ENCODE data around the gene SOCS4. TPM values are rescaled to one million over a fixed set of nuclear protein-coding genes. Genes with fewer than 3 reads are reported as not detected.
A peak's percentile ranks its signal among the peaks of the same experiment; 100 is the strongest.
"Not testable (repeated sequence)": the region's sequence is repeated elsewhere in the genome, so short reads cannot be mapped to it uniquely, and the experiment has no call there.

SOCS4 gene, protein sequence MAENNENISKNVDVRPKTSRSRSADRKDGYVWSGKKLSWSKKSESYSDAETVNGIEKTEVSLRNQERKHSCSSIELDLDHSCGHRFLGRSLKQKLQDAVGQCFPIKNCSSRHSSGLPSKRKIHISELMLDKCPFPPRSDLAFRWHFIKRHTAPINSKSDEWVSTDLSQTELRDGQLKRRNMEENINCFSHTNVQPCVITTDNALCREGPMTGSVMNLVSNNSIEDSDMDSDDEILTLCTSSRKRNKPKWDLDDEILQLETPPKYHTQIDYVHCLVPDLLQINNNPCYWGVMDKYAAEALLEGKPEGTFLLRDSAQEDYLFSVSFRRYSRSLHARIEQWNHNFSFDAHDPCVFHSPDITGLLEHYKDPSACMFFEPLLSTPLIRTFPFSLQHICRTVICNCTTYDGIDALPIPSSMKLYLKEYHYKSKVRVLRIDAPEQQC
- polyA plus RNA-seq (ENCODE audit: insufficient read length in 3 of 3), result 10 to 100 TPM; 17.4 to 19.4 (median 19.1) TPM

DNA sequence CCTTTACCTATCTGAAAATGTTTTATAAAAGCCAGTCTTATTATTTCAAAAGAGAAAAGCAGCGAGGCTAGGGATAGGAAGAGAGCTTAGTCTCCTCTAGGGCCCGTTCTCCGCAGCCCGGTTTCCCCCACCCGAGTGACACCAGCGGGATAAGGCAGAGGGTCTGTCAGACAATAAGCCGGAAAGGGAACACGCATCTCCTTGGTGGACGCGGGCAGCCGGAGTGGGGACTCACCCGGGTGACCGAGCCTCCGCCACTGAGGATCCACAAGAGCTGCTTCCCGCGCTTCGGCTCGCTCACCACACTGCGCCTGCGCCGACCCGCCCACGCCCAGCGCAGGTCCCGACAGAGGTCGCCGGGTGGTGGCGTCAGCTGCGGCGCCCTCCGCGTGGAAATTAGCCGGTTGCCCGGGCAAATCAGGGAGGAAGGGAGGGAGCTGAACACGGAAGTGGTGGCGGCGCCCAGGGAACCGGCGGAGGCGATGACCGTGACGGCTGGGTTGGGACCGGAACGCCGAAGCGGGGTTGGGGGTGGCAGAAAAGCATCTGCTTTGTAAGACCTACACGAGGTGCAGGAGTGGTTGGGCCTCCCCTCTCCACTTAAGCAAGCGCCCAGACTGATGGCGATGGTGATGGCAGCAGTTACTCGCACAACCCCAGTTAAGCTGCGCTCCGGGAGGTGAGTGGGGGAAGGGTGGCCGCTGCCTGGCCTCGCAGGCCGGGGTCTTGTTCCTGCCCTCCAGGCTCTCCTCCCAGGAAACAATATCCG, at the start of gene SOCS4, which contains the start of gene WDHD1:
Gene SOCS4, plus strand, starts transcription at position 444 of the 769 bp plus-strand sequence. CDS start 15,806 bp downstream, outside the sequence.
Gene WDHD1, minus strand, starts transcription at position 307 of the 769 bp plus-strand sequence. CDS start 312 bp downstream, outside the sequence.
- DNase-seq (ENCODE audit: low read depth in 3 of 3, low spot score in 2 of 3), result peak; percentile 76 to 89 (median 84)

DNA sequence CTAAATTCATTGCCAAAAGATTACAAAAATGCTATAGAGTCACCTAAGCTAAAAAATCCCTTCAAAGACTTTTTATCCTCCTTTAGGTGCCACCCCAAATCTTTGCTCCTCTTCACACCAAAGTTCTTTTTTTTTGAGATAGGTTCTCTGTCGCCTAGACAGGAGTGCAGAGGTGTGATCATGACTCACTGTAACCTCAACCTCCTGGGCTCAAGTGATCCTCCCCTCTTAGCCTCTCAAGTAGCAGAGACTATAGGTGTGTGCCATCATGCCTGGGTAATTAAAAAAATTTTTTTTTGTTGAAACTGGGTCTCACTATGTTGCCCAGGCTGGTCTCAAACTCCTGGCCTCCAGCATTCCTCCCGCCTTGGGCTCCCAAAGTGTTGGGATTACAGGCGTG, 48.0 kb upstream of the SOCS4 start:
- no peak for DNase-seq (ENCODE audit: low read depth in 3 of 3, low spot score in 2 of 3)

DNA sequence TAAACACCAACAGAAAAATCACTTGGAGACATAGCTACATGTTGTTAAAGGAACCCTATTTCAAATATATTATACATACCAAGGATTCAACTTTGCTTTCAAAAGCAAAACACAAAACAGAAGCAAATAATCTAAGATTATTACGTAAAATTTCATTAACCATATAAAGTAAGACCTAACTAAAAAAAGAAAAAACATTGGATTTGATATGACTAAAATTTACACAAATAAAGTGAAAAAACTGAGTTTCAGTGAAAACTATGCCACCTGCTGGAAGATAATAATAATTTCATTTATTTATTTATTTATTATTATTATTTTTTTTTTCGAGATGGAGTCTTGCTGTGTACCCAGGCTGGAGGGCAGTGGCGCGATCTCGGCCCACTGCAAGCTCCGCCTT, 45.3 kb upstream of the SOCS4 start:
- no peak for DNase-seq (ENCODE audit: low read depth in 3 of 3, low spot score in 2 of 3)

DNA sequence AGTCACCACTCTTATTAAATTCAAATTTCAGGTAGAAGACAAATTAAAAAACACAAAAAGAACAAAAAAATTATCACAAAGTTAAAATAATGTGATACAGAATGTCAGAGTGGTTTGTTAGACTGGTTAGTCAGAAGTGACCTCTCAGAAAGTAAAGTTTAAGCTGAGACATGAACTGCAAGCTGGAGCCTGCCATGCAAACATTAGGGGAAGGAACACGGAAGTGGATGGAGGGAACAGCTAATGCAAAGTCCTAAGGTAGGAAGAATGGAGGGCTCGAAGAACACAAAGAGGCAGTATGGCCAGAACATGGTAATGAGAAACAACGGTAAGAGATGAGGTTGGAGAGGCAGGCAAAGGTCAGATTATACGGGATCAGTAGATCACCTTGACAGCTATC, 41.9 kb upstream of the SOCS4 start:
- no peak for DNase-seq (ENCODE audit: low read depth in 3 of 3, low spot score in 2 of 3)

DNA sequence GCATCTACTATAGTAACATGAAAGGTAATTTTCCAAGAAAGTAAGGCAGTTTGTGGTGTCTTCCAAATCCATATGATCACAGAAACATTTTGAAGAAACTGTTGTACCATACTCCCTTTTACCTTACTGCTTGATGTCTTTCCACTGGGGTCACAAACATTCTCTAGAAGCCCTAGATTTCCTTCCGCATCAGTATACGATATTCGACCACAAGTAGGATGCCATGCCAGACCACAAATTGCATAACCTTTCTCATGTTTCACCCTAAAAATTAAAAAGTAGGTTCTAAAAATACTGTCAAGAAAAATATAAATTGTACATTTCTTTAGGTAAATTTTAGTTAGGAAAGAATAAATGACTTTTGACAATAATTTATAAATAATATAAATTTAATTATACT, 26.7 kb upstream of the SOCS4 start:
- no peak for DNase-seq (ENCODE audit: low read depth in 3 of 3, low spot score in 2 of 3)

DNA sequence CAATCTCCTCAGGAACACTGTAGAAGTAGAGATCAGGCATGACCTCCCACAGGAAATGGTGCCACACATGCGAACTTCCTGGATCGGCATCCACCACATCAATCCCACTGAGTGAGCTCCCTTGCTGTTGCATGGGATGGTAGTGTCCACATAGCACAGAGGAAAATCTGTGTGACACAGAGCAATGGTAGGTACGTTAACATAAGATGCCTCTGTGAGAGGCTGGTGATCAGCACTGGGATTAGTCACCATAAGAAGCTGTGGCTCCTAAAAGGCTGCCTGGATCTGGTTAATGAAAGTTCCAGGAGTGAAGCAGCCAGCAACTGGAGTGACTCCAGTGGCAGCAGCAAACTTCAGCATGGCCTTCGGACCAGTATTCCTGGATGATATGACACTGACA, 22.0 kb upstream of the SOCS4 start:
- no peak for DNase-seq (ENCODE audit: low read depth in 3 of 3, low spot score in 2 of 3)

DNA sequence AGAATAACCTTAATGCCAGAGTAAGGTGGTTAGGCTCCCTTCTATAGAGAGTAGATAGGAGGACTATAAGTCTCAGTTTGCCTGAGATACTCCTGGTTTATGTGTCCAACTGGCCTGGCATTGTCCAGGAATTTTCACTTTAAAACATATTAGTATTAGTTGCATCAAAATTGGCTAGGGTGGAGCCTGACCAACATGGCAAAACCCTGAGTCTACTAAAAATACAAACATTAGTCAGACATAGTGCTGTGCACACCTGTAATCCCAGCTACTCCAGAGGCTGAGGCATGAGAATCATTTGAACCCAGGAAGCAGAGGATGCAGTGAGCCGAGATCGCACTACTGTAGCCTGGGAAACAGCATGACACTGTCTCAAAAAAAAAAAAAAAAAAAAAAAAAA, 12.0 kb upstream of the SOCS4 start:
- DNase-seq (ENCODE audit: low read depth in 3 of 3, low spot score in 2 of 3), result no peak

DNA sequence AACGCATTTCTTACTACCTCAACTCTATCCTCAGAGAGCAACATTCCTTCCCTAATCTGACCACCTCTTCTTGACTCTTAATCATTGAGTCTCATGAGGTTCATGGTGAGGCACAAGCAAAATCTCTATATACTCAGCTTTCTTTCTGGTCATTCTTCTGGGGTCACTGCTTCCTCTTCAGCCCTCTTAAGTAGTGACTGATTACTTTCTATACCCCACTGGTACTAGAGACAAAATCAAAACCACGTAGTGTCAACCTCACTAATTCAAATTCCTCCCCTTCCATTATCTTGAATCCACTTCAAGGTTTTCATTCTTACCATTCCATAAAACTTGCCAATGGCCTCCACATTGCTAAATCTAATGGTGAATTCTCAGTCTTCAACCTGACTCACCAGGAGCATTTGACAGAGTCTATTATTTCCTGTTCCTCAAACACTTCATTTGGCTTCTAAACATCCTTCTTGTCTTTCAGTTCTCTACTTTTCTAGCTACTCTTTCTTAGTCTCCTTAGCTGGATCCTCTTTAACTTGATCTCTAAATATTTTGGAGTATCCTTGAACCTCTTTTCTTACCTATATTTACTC, 7.0 kb upstream of the SOCS4 start:
- DNase-seq (ENCODE audit: low read depth in 3 of 3, low spot score in 2 of 3), result no peak

DNA sequence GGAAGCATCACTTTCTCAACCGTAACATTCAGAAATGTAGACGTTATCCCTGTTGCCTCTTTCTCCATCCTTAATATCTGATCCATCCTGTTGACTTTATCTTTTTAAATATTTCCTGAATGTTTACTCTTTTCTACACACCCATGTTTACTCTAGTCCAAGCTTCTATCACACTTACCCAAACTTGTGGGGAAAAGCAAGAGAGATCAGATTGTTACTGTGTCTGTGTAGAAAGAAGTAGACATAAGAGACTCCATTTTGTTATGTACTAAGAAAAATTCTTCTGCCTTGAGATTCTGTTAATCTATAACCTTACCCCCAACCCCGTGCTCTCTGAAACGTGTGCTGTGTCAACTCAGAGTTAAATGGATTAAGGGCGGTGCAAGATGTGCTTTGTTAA, 2.7 kb upstream of the SOCS4 start:
- not testable (repeated sequence) for DNase-seq (ENCODE audit: low read depth in 3 of 3, low spot score in 2 of 3)

DNA sequence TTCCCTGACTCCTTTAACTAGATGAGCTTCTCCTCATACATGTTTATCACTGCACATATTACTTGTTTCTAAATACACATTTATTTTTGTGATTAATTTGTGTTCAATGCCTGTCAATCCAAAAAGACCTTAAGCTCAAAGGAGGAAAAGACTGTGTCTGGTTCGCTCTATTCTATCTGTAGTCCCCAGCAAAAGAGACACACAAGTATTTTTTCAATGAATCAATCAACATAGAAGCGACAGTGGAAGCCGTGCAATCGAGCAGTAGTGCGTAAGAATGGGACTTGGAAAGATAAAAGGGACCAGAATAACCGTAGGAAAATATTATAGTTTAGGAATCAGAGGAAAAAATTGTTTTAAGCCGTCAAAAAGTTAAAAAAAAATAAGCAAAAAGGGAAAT, 1.1 kb upstream of the SOCS4 start:
- DNase-seq (ENCODE audit: low read depth in 3 of 3, low spot score in 2 of 3), result no peak

DNA sequence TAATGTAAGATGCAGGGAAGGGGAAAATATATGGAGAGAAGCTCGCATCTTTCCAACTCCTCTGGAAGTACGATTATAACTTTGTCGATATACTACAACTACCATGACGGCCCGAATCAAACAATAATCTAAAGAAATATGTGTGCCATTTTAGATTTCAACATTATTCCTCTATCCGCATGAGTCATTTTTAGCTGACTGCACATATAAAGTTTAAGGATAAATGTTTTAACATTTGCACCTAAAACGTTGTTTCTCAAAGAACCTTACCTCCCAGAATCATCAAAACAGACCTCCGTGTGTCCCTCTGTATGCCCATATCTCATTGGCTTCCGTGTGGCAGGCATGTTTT, 619 bp upstream of the SOCS4 start:
- DNase-seq (ENCODE audit: low read depth in 3 of 3, low spot score in 2 of 3), result no peak

DNA sequence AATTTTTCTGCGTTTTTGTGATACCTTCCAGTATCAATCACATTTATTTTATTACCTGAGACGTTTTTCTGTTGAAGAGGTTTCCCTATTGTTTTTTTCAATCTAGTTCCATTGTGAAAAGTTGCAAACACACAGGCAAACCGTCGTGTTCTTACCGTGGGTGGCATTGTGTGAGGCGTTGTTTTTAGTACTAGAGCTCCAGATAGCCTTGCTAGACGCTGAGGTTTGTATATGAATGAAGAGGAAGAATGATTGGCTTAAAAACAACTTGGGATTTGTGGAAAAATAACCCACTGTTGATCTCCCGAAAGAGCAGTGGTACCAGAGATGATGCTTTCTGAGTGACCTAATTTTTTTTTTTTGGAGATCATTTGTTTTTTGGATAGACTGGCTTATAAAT, 1.0 kb downstream of the SOCS4 start:
- DNase-seq (ENCODE audit: low read depth in 3 of 3, low spot score in 2 of 3), result no peak

DNA sequence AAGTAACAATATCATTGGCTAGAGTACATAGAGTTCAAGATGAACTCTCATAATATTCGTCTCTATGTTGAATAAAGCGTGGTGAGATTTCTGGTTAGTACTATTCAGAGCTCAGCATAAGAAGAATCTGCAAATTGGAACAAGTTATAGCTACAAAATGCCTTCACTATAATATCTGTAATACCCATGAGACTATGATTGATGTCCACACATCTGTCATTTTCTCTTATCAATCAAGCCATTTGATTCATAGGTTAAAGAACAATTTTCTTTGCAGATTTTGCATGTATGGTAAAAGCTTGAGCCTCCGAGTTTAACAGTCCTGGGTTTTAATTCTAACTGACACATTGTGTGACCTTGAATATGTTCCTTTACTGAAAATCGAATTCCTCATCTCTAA, 1.4 kb downstream of the SOCS4 start:
- no peak for DNase-seq (ENCODE audit: low read depth in 3 of 3, low spot score in 2 of 3)

DNA sequence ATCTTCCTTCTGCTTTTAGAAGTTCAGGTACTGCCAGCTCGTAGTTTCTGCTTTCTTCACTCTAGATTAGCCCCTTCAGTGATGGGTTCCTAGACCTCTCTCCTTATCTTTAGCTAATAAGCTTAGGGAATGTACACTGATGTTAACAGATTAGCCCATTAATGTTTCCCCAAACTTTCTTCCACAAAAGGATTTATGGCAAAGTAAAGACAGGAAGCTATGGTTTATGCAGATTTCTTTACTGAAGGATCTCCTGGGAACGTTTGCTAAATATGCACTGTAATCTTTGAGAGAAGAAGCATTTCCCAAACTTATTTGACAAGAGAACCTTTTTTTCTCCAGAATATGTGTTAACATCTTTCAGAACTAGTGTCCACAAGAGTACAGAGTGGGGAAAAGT, 4.2 kb downstream of the SOCS4 start:
- DNase-seq (ENCODE audit: low read depth in 3 of 3, low spot score in 2 of 3), result no peak

DNA sequence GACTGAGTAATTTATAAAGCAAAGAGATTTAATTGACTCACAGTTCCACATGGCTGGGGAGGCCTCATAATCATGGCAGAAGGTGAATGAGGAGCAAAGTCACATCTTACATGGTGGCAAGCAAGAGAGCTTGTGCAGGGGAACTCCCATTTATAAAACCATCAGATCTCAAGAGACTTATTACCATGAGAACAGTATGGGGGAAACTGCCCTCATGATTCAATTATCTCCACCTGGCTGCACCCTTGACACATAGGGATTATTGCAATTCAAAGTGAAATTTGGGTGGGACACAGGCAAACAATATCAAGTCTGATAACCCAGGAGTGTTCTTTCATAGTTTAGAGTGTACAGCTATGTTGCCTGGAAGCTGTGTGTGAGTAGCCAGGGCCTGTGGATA, 11.0 kb downstream of the SOCS4 start:
- not testable (repeated sequence) for DNase-seq (ENCODE audit: low read depth in 3 of 3, low spot score in 2 of 3)

DNA sequence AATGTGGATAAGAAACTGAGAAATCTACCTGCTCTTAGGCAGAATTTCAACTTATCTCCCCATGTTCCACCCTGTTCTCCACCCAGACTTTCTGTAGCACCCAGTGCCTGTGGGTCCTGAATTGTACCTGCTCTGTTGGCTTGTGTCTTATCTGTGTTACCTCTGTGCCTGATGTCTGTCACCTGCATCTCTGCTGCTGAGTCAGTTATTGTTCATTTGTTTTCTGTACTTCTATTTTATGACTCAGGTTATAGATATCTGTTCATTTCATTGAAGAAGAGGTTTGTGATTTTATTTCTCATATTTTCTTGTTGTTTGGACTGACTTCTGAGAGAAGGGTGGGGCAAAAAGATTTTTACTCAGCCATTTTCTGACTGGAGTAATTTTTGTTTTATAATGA, 11.7 kb downstream of the SOCS4 start:
- no peak for DNase-seq (ENCODE audit: low read depth in 3 of 3, low spot score in 2 of 3)

DNA sequence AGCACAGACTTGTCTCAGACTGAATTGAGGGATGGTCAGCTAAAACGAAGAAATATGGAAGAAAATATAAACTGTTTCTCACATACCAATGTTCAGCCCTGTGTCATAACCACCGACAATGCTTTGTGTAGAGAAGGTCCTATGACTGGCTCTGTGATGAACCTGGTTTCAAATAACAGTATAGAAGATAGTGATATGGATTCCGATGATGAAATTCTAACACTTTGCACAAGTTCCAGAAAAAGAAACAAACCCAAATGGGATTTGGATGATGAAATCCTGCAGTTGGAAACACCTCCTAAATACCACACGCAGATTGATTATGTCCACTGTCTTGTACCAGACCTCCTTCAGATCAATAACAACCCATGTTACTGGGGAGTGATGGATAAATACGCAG, 16.5 kb downstream of the SOCS4 start:
- DNase-seq (ENCODE audit: low read depth in 3 of 3, low spot score in 2 of 3), result no peak

DNA sequence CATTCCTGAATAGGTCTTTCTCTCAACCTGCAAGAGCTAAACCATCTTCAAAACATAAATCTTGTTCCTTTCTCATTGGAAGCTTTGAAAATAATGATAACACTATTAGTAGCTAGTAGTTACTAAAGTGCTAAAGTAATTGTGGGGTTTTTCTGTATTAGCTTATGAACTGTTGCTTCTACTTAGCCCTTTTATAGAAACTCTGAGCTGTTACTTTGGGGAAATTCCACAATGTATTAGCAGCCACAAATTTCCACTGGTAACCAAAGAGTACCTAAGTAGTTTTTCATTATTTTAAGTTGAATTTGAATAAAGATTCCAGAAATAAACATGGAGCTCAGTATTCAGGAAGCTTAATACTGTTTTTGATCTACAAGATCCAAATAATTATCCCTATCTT, 18.1 kb downstream of the SOCS4 start:
- DNase-seq (ENCODE audit: low read depth in 3 of 3, low spot score in 2 of 3), result no peak

DNA sequence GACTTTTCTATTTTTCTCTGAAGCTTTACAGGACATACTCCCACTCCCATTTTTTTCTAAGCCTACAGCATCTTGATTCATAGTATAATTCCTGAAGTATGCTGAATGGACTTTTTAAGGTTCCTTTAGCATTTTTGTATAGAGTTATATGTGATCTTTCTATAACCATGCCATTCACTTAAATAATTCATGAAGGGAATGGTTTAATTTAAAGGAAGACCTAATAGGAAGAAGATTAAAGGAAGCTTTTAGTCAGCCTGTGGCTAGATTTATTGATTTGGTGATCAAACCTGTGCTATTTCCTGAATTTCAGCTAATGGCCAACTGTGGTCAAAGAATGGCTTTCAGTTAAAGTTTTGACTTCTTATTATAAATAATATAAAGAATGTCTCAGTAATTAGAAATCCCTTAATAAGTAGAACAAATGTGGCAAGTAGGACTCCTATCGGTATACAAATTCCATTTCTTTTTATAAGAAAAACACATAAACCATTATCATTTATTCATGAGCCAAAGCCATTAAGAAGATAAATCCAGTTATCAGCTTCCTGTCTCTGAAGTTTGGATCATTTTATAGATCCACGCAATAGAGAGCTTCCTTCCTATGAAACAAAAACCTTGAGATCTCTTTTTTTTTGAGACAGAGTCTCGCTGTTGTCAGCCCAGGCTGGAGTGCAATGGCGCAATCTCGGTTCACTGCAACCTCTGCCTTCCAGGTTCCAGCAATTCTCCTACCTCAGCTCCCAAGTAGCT, 20.4 kb downstream of the SOCS4 start:
- no peak for DNase-seq (ENCODE audit: low read depth in 3 of 3, low spot score in 2 of 3)

DNA sequence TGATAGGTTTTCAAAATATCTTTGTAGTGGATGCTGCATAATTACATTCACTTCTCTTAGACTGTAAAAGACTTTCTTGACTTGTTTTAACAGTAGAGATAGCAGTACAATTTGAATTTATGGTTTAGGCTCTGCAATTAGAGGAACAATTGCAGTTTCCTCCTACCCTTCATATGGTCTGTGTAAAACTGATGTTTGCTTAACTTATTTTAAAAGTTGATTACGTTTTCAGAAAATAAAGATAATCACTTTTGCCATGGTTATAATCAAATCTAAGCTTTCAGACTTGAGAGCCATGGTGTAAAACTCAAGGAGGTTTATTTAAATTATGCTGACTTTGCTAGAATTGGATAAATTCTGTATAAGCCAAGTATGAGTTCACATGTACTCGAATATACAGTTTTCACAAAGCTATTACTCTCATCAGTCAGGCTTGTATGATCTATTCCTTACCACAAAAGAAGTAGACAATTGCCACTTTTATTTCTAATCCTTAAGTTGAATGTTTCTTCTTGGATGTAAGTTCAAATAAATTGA, 21.9 kb downstream of the SOCS4 start:
- DNase-seq (ENCODE audit: low read depth in 3 of 3, low spot score in 2 of 3), result no peak

DNA sequence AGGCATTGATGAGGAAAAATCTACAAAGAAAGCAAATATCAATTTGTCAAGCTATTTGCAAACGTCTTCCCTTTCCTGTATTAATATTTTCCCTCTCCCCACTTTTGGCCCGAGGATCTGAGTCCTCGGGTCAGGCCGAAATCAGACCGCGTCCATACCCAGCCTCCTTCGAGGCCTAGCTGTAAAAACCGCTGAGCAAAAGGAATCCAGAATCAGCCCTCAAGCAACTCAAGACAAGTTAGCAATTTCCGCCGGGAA, 24.1 kb downstream of the SOCS4 start:
- no peak for DNase-seq (ENCODE audit: low read depth in 3 of 3, low spot score in 2 of 3)

Data from right renal cortex interstitium (tissue), 3 donors.